HG03060 (cell line): Measurements from ENCODE around the gene RNF4.
"Not testable (repeated sequence)": the region's sequence is repeated elsewhere in the genome, so short reads cannot be mapped to it uniquely, and the experiment has no call there.

ENCODE experiments used
- ATAC-seq: cut with Tn5 transposase; IDR thresholded peaks from one replicate; pipeline ENCODE4 v1.9.1; 2021; ENCODE audit warnings: low read depth, moderate number of reproducible peaks; ENCODE audit not compliant: unreplicated experiment

The RNF4 gene, protein sequence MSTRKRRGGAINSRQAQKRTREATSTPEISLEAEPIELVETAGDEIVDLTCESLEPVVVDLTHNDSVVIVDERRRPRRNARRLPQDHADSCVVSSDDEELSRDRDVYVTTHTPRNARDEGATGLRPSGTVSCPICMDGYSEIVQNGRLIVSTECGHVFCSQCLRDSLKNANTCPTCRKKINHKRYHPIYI

DNA sequence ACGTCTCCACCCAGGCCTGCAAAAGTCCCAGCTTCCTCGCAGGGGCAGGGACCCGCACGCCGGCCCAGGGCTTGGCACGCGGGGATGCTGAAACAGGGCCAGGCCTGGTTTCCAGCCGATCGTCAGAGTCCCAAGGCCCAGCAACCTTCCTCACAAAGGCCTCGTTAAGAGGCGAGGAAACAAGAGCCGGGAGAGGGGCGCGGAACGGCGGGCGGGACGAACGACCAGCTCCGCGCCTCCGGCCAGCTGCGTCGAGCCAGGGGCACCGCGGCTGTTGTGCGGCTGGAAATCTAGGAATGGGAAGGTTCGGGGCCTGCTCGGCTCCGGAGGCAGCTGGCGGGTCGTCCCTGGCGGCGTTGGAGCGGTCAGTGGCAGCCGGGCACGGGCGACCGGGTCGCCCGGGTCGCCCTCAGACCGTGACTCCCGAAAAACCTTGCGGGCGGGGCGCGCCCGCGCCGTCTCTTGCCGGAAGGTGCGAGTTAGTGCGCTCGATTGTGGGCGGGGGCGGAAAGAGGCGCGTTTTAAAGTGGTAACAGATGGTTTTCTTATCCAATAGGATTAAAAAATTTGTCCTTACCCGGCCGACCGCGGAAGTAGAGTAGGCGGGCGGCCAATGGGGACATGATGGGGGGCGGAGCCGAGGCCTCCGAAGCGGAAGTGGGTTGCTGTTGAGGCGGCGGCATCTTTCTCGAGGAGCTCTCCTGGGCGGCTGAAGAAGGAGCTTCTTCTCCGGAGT, at the start of gene RNF4:
Gene RNF4, plus strand, starts transcription at position 651 of the 736 bp plus-strand sequence. CDS start 21,388 bp downstream, outside the sequence.
- ATAC-seq, result peak; percentile 64

DNA sequence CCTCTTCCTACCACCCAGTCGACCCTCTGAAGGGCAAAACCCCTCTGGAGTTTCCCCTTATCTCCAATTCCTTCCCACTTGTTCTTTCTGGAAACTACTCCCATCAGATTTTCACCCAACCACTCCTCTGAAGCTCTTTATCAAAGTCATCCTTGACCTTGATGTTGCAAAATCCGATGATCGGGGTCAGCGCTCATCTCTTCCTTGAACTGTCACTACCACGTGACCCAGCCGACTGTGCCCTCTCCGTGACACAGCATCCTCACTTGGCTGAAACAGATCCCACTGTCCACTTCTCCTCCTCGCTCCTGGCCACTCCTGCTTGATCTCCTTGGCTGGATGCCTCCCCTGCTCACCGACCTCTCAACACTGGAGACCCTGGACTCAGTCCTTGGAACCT, 49.1 kb upstream of the RNF4 start:
- ATAC-seq, result no peak

DNA sequence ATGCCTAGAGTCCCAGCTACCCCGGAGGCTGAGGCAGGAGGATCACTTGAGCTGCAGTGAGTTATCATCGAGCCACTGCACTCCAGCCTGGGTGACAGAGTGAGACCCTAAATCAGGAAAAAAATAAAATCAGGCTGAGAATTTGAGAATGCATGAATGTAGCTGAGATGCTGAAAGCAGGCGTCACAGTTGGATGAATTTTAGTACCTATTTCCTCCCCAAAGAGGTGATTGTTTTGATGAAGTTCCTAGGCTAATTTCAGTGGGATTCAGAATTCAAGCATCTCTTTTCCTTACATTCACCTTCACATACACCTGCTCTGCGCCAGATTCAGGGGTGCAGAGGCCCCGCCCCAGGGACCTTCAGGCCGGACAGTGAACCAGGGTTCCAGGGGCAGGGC, 47.0 kb upstream of the RNF4 start:
- ATAC-seq, result no peak

DNA sequence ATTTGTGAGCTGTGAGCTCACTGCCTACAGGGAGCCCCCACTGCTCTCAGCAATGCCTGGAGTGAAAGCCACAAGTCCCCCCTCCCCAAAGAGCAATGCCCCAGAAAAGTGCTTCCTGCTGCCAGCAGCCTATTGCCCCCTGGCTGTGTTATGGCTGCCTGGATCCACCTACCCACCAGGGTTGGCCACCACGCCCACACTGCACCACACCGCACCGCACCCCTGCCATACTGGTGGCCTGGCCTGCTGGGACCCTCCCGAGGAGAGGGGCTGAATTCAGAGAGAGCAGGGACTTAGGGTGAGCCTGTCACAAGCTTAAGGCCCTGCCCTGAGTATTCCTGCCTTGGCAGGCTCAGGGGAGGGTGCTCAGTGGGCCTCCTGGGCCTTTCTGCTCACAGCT, 45.8 kb upstream of the RNF4 start:
- no peak for ATAC-seq

DNA sequence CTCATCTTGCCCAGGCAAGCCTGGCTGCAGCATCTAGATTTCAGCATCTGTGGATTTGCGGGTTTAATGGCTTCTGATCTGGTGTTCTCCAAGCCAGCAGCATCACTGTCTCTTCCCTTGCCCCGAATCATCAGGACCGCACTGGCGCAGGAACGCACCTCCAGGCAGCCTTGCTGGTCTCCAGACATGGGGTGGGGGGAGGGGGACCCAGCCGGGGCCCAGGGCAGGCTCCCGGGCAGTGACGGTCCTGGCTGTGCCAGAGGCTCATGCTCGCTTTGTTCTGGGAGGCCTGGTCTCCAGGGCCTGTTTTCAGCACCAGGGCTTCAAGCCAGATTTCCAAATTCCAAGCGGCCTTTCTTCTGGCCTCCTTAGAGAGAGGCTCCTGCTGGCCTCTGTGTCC, 45.2 kb upstream of the RNF4 start:
- no peak for ATAC-seq

DNA sequence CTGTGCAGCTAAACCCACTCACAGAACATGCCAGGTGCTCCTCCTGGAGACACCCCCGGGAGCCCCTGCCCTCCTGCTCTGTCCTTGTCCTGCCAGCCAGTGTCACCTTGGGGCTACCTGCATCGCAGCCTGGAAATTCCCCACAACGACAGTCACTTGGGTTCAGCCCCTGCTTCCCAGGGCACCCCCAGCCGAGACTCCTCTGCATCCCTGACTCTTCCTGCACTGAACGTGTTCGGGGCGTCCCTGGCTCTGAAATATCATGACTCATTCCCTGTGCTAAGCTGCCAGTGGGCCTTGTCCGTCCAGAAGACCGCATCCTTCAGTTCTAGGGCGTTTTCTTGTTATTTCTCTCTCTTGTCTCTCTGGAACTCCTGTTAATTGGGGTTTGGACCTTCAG, 44.3 kb upstream of the RNF4 start:
- ATAC-seq, result no peak

DNA sequence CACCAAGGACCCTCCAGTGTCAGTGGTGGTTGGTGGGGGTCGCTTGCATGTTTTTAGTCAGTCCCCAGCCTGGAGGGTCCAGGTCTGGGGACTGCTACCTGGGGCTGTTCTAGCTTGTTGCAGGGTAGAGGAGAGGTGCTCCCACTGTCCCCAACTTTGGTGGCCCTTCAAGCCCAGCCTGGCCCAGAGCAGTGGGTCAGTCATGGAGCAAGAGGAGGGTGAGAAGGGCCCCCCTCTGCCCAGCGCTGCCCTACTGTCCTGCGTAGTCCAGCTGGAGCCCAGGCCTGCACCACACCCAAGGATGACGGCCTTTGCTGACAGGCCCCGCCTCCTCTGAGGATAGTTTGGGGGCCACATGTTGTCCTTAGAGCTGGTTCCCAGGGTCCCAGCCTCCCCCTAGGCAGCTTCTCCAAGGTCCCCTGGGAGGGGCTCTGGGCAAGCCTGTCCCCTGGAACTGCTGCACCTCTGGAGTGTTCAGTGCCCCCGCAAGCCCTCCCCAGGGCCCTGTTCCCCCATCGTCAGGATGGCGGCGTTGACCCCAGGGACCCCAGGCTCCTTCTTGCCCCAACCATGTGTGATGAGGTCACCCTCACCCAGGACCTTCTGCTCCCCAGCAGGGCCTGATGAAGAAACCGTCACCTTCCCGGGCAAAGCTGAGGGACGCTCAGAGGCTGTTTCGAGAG, 43.4 kb upstream of the RNF4 start:
- ATAC-seq, result no peak

DNA sequence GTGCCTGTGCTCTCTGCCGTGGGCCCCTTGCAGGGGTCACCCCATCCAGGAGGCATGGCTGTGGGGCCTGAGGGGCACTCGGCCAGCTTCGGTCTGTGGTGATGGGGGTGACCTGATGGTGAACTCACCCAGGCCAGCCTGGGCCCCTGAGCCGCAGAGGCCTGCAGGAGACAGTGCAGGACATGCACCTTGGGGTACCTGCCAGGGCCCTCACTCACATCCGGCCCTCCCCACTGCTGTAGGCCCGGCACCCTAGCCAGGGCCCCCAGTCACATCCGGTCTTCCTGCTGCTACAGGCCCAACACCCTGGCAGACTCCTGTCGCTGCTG, 42.9 kb upstream of the RNF4 start:
- ATAC-seq, result no peak

DNA sequence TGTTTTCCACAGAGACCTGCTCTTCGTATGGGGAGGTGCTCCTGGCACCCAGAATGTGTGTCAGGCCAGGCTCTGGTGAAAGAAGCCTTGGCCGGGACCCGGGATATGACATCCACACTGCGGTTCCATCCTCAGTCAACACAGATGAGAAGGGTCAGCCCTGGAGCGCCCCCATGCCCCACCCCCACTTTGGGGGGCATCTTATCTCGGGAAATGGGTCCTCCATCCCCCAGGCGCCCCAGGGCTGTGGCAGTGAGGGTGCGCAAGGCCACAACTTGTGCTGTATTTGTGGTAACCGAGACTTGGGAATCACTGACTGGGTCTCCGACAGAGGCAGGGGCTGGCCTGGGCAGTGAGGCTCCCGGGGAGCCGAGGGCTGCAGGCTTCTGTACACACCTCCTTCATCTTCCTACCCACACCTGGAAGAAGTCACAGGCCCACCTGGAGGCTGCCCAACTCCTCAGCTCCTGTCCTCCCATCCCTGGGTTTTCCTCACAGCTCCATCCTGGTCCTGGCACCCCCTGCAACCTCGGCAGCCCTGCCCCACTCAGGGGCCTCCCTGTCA, 42.1 kb upstream of the RNF4 start:
- ATAC-seq, result no peak

DNA sequence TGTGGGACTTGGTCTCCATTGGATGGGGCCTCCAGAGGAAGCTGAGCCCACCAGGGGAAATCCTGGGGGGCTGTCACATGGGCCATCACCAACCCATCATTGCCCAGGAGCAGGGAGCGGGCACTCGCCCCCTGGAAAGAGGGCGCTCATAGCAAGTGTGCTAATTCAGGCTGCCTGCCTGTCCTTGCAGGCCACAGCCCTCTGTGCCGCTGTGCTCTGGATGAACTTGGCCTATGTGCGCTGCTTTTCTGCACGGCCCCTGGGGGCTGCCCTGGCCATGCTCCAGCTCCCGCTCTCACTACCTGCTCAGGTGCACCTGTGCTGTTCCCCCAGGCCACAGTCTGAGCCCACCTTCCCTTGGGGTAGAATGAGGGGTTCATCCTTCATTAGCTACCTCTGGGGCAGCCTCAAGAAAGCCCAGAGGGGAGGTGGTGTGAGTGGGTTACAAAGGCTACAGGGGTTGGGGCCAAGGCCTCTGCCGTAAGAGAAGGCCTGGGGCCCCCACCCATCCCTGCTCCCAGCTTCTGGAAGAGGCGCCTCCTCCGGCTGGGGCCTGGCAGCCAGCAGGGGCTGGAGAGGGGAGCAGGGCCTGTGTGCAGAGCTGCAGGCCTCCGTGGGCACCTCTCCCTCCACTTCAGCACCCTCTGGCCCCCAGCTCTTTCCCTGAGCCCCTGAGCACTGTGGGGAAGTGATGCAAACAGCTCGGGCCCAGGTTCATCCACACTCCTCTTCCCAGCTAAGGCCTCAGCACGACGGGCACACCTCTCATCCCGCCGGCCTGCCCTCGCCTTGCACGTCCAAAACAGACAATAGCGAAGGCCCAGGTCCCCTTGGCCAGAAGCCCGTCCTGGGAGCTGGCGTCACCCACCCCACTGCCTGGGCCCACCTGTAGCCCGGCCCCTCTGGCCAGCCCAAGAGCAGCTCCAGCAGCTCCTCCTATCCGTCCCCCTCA, 41.2 kb upstream of the RNF4 start:
- ATAC-seq, result no peak

DNA sequence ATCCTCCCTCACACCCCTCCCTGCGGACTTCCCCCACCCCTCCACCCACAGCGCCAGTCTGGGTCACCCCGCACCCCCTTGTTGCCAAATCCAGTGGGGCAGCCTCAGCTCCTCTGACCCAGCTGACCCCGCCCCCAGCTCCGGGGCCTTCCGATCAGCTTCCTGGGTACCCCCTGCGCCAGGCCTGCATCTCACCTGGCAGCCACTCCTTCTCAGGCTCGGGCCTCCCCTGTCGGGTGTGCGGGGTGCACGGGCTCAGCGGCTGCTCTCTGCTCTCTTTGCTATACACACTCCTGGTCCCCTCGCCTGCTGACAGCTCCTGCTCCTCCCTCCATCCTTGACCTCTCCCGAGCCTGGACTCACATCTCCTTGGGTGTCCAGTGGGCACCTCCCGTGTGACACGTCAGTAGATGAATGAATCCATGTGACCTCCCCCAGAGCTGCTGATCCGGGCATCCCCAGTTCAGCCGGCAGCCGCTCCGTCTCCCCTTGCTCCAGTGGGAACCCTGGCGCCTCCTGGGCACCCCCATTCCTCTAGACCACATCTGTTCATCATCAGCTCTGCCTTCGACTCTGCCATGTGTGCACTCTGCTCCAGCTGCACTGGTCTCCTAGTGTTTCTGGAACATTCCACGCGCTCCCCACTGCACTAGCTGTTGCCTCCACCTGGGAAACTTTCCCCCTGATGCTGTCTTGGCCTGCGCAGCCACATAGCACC, 40.3 kb upstream of the RNF4 start:
- no peak for ATAC-seq

DNA sequence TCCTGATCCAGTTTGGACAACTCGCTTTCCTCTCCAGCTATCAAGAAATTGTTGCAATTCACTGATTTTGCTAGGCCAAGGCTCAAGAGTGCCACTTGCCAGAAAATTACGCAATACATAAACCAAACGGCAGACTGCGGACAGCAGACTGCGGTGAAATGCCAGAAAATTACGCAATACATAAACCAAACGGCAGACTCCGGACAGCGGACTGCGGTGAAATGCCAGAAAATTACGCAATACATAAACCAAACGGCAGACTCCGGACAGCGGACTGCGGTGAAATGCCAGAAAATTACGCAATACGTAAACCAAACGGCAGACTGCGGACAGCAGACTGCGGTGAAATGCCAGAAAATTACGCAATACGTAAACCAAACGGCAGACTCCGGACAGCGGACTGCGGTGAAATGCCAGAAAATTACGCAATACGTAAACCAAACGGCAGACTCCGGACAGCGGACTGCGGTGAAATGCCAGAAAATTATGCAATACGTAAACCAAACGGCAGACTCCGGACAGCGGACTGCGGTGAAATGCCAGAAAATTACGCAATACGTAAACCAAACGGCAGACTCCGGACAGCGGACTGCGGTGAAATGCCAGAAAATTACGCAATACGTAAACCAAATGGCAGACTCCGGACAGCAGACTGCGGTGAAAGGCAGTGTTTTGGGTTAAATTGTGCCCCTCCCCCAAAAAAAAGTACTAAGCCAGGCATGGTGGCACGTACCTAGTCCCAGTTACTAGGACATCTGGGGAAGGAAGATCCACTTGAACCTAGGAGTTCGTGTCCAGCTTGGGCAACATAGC, 38.8 kb upstream of the RNF4 start:
- not testable (repeated sequence) for ATAC-seq

DNA sequence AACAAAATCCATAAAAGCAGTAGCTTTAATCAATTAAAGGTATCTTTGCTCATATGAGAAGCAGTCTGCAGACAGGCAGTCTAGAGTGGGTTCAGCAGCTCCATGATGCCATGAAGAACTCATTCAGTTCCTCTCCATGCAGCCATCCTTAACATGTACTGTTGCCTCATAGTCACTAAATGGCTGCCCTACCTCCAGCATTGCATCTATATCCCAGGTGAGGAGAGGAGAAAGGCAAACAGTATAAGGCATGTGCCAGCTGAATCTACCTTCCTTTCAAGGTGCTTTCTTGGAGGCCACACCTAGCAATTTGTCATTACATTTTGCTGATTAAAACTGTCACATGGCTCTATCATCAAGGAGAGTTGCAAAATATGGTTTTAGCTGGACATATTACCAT, 36.9 kb upstream of the RNF4 start:
- ATAC-seq, result no peak

DNA sequence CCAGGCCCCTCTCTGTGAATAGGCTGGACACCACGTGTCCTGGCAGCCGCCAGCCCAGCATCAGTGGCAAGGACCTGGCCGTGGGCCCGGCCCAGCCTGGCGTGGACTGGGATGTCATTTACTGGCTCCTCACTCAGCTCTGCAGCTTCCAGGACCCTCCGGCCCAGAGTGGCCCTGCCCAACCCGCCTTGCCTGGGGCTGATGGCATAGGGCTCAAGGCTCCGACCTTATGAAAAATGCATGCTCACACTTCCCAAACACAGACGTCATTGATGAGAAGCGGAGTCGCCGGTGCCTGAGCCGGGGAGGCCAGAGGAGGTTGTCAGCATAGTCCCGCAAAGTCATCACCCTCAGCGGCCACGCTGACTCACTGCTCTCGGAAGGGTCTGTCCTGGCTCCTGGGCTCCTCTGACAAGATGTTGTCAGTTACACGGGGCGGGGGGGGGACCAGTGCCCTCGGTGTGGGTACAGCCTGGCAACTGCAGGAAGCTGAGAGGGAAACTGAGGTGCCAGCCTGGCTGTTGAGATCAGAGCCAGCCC, 35.8 kb upstream of the RNF4 start:
- ATAC-seq, result no peak

DNA sequence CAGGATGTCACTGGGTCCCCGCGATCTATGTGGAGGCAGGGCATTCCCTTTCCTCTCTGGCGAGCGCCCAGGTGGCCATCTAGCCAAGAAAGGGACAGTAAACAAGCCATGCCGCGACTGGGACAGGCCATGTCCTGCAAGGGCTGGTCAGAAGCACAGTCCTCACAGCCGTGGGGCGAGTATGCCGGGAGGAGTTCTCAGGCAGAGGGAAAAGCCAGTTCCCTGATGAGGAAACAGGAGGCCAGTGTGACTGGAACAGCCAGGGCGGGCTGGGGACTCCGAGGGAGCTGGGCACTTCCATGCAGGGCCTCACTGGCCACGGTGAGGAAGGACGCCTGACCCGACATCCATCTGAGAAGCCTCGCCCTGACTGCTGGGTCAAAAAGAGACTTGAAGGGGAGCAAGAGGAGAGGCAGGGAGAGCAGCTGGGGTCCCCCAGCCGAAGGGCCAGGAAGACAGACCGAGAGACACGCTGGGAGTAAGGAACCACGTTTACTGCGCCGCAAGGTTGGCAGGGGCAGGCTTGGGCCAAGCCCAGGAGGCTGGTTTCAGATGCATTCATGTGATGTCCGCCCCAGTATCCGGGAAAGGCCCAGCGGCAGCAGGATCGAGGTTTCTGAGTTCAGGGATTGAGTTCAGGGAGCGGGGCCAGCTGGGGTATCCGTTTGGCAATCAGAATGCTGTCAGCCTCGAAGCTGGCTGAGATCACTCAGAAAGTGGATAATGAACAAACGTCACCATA, 35.1 kb upstream of the RNF4 start:
- ATAC-seq, result no peak

DNA sequence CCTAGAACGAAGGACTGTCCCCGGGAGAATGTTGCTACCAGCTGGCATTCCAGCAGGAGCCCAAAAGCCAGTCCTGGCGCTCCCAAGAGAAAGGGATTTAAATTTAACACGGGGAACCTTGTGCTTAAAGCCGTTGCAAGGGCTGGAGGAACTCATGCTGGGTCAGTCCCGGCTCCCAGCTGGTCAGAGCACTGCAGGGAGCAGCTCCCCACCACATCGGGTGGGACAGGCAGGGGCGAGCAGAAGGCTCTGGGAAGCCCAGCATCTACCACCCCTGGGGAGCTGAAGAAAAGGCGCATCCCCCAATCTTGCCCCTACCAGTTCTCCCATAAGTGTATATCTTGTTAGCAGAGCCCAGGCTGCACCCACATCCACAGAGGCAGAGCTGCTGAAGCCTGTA, 34.5 kb upstream of the RNF4 start:
- no peak for ATAC-seq

DNA sequence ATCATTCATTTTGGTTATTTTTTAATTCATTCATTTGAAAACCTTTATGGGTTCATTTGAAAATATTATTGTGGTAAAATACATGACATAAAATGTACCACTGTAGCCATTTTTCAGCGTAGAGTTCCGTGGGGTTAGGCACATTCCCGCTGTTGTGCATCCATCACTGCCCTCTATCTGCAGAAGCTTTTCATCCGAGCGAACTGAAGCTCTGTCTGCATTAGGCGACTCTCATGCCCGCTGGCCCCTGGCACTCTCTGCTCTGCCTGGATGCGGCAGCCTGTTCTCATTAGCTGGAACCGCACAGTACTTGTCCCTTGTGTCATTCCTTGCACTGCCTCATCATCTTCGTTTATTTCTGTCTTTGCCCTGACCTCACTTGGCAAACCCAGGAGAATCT, 32.6 kb upstream of the RNF4 start:
- no peak for ATAC-seq

DNA sequence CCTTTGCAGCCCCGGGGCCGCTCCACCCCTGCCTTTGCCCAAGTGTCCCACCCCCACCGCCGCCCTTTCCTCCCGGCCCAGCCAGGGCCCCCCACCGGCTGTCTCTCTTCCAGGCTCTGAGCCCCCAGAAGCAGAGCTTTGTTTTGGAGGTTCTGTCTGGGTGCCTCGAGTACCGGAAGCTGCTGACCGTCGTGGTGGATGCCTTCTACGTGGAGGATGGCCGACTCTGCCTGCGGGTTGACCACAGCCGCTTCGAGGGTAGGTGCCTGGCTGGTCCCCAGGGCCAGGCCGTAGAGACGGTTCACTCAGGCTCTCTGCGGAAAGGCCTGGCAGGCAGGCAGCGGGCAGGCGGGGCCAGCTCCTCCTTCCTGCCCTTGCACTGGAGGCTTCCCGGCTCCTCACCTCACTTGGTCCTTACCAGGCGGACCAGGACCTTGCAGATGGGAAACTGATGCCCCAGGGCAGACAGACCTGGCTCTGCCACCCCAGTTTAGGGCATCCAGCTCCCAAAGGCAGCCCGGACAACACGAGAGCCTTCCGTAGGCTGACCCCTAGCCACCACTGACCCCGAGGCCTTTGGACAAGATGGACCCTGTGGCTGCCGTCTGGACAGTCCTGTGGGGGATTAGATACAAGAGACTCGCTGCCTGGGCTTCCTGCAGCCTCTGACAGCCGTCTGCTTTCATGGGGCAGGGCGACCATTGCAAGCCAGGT, 32.0 kb upstream of the RNF4 start:
- ATAC-seq, result no peak
